Natural killer cell (primary cell): ENCODE results near the gene ANTXR2. TPM values are rescaled to one million over a fixed set of nuclear protein-coding genes. Genes with fewer than 3 reads are reported as not detected.

Source experiments
- ATAC-seq, 3 donors: fragments of 150-1000 bp in 2 of 3; fragments of 200-7000 bp in 1 of 3; cut with Tn5 transposase; 1 replicate in 1 of 3; 2 replicates in 2 of 3; pipeline ENCODE4 v1.10.0; 2021; ENCODE audit warnings: mild to moderate bottlenecking in 2 of 3, moderate library complexity in 2 of 3
- DNase-seq, 2 donors: peaks; one replicate each; pipeline versions ENCODE4 v3.0.0 to v3.0.0-alpha.2; 2013 to 2021; ENCODE audit warnings: mixed read lengths in 1 of 2
- H3K27ac ChIP-seq: one replicate; pipeline ENCODE4 v1.5.1; 2013; ENCODE audit warnings: mild to moderate bottlenecking, low read length
- H3K27me3 ChIP-seq: one replicate; pipeline ENCODE4 v1.6.1; 2013; ENCODE audit warnings: low read length; ENCODE audit not compliant: control insufficient read depth, insufficient read depth
- H3K36me3 ChIP-seq: one replicate; pipeline ENCODE4 v1.6.1; 2013; ENCODE audit warnings: low read length; ENCODE audit not compliant: control insufficient read depth, insufficient read depth
- H3K4me1 ChIP-seq: one replicate; pipeline ENCODE4 v1.6.1; 2013; ENCODE audit warnings: low read length; ENCODE audit not compliant: control insufficient read depth, insufficient read depth
- H3K4me3 ChIP-seq: one replicate; pipeline ENCODE4 v1.5.1; 2013; ENCODE audit warnings: low read length
- H3K9me3 ChIP-seq: one replicate; pipeline ENCODE4 v1.6.1; 2013; ENCODE audit warnings: low read length; ENCODE audit not compliant: control insufficient read depth, insufficient read depth
- H3K27ac Mint-ChIP-seq, 2 donors: one replicate each; pipeline ENCODE4 v1.8.0; 2022; ENCODE audit warnings: mild to moderate bottlenecking in 2 of 2, mixed read lengths in 2 of 2, moderate library complexity in 1 of 2
- H3K27me3 Mint-ChIP-seq, 2 donors: one replicate each; pipeline ENCODE4 v1.8.0; 2022; ENCODE audit warnings: low read depth in 2 of 2, mixed read lengths in 2 of 2
- H3K36me3 Mint-ChIP-seq: one replicate; pipeline ENCODE4 v1.8.0; 2022; ENCODE audit warnings: mixed read lengths
- H3K4me1 Mint-ChIP-seq, 2 donors: one replicate each; pipeline ENCODE4 v1.8.0; 2022; ENCODE audit warnings: mixed read lengths in 2 of 2
- H3K4me3 Mint-ChIP-seq: one replicate; pipeline ENCODE4 v1.8.0; 2022; ENCODE audit warnings: mild to moderate bottlenecking, moderate library complexity, mixed read lengths
- H3K9me3 Mint-ChIP-seq, 2 donors: one replicate each; pipeline ENCODE4 v1.8.0; 2022; ENCODE audit warnings: mixed read lengths in 2 of 2
- CTCF ChIP-seq: fragments of 200-600 bp; IDR thresholded peaks from one replicate; pipeline ENCODE4 v1.8.0; 2022; ENCODE audit warnings: antibody characterized with exemption
- WGBS: methylation state at CpG from one replicate; pipeline ENCODE4 v1.1.7; 2013; ENCODE audit warnings: missing lambda C conversion rate; ENCODE audit not compliant: insufficient coverage; 5-methylcytosine and 5-hydroxymethylcytosine counted together
- intact Hi-C: fragments of 100-400 bp; cut with micrococcal nuclease; formaldehyde crosslinking; loops from one replicate; pipeline ENCODE4 v1.14.2; 2022
- total RNA-seq, 4 donors: library from RNA; stranded (reverse); fragments of 120-200 nt in 1 of 4; gene quantifications; one replicate each; pipeline versions ENCODE4 v1.2.3 to v1.2.4, GENCODE V29; 2013 to 2022

ANTXR2 gene
- total RNA-seq, 3 donors from 2014 or later (not counting 1 experiment from before 2014, with no cell fraction given): 7.8 to 28.3 (median 10.0) TPM

- no peak for DNase-seq
- no peaks in the 10 kb centered on the region for H3K4me1 ChIP-seq
- Mint-ChIP-seq H3K36me3 (no peaks in the 10 kb centered on the region), H3K9me3 (no peaks in the 10 kb centered on the region), H3K4me3 (no peak overlapping the region), H3K27ac (no peak overlapping the region), H3K4me1 (no peaks in the 10 kb centered on the region), H3K27me3 (peaks cover 11 to 14% of the 10 kb centered on the region in 2 donors)
- 100% methylated on average over 1 of the region's 1 CpG for WGBS
- no peak overlapping the region for H3K4me3 ChIP-seq
- H3K36me3 ChIP-seq: no peaks in the 10 kb centered on the region
- ATAC-seq: no peak
- TF ChIP-seq CTCF: no peak
- peaks cover 3% of the 10 kb centered on the region for H3K27me3 ChIP-seq
- no peaks in the 10 kb centered on the region for H3K9me3 ChIP-seq
- no peak overlapping the region for H3K27ac ChIP-seq
- intact Hi-C loops: no loop called here
These were observed 15.4 kb upstream of the ANTXR2 start for GRCh38 chr4:80088471-80088870.

- Mint-ChIP-seq H3K4me1 (no peaks in the 10 kb centered on the region), H3K27me3 (peaks cover 13% of the 10 kb centered on the region in 2 donors), H3K36me3 (no peaks in the 10 kb centered on the region), H3K9me3 (no peaks in the 10 kb centered on the region), H3K4me3 (no peak overlapping the region), H3K27ac (no peak overlapping the region)
- no peak for ATAC-seq
- TF ChIP-seq CTCF: no peak
- 100% methylated on average over 1 of the region's 5 CpGs for WGBS
- H3K4me1 ChIP-seq: no peaks in the 10 kb centered on the region
- peaks cover 3% of the 10 kb centered on the region for H3K27me3 ChIP-seq
- no peak overlapping the region for H3K27ac ChIP-seq
- no peaks in the 10 kb centered on the region for H3K9me3 ChIP-seq
- no peak for DNase-seq
- H3K36me3 ChIP-seq: no peaks in the 10 kb centered on the region
- intact Hi-C loops: no loop called here
- H3K4me3 ChIP-seq: no peak overlapping the region
These were observed 13.3 kb upstream of the ANTXR2 start for GRCh38 chr4:80086296-80086695.

- no peaks in the 10 kb centered on the region for H3K9me3 Mint-ChIP-seq
- WGBS: 95% methylated on average over 2 of the region's 3 CpGs
- intact Hi-C loops: no loop called here
- no peak for TF ChIP-seq CTCF
- ATAC-seq: no peak
- H3K4me3 ChIP-seq: no peak overlapping the region
- H3K27ac Mint-ChIP-seq: no peak overlapping the region
- H3K36me3 Mint-ChIP-seq: no peaks in the 10 kb centered on the region
- no peaks in the 10 kb centered on the region for H3K4me1 Mint-ChIP-seq
- no peaks in the 10 kb centered on the region for H3K9me3 ChIP-seq
- no peak for DNase-seq
- no peaks in the 10 kb centered on the region for H3K4me1 ChIP-seq
- no peaks in the 10 kb centered on the region for H3K36me3 ChIP-seq
- H3K27me3 Mint-ChIP-seq: peaks cover 14 to 22% of the 10 kb centered on the region in 2 donors
- peaks cover 3% of the 10 kb centered on the region for H3K27me3 ChIP-seq
- no peak overlapping the region for H3K27ac ChIP-seq
- no peak overlapping the region for H3K4me3 Mint-ChIP-seq
These were observed 12.1 kb upstream of the ANTXR2 start for GRCh38 chr4:80085081-80085480.

- Mint-ChIP-seq H3K27me3 (peaks cover 22 to 37% of the 10 kb centered on the region in 2 donors), H3K27ac (no peak overlapping the region), H3K4me3 (no peak overlapping the region), H3K36me3 (no peaks in the 10 kb centered on the region), H3K4me1 (peaks cover 0 to 9% of the 10 kb centered on the region in 2 donors), H3K9me3 (no peaks in the 10 kb centered on the region)
- H3K27me3 ChIP-seq: peaks cover 3% of the 10 kb centered on the region
- no peaks in the 10 kb centered on the region for H3K36me3 ChIP-seq
- no peak for TF ChIP-seq CTCF
- no peak for DNase-seq
- H3K27ac ChIP-seq: no peak overlapping the region
- H3K4me3 ChIP-seq: no peak overlapping the region
- no peaks in the 10 kb centered on the region for H3K4me1 ChIP-seq
- 92% methylated on average over 2 of the region's 2 CpGs for WGBS
- intact Hi-C loops: no loop called here
- no peaks in the 10 kb centered on the region for H3K9me3 ChIP-seq
- ATAC-seq: no peak
These were observed 9.7 kb upstream of the ANTXR2 start for GRCh38 chr4:80082693-80083092.
